COLO668 (cell line): Measurements from ENCODE around the gene SLCO1A2.

Source experiments
- DNase-seq: peaks from one replicate; lab custom pipeline; 2025; ENCODE audit not compliant: unreplicated experiment; lab: John Stamatoyannopoulos, UW

The SLCO1A2 gene

GRCh38 chr12:21336656-21337055, 1.9 kb upstream of the SLCO1A2 start:
- no peak for DNase-seq

- no peak for DNase-seq
These were observed 3.9 kb downstream of the SLCO1A2 start for GRCh38 chr12:21330682-21331253.

DNA sequence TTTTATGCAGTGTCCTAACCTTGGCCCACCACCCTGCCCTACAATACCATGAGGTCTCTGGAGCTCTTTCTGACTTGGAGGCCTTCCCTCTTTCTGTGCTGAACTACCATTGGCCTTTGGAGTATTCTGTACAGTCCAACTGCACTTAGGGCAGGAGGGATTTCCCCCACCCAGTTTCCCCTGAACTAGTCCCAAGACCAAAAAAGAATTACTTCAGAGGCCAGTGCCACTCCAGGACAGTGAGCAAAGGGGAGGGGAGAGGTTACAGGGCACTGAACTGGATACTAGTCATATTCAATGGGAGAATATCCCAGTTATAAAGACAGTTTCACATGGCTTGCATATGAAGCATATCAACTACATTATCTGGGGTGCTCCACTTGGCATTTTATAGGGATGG, 6.1 kb downstream of the SLCO1A2 start:
- DNase-seq: no peak

GRCh38 chr12:21324551-21324950, 10.2 kb downstream of the SLCO1A2 start:
- DNase-seq: no peak

GRCh38 chr12:21323736-21324135, 11.0 kb downstream of the SLCO1A2 start:
- DNase-seq: no peak

- DNase-seq: no peak
These were observed 25.9 kb downstream of the SLCO1A2 start for GRCh38 chr12:21308785-21309184.

- DNase-seq: no peak
These were observed 29.1 kb downstream of the SLCO1A2 start for GRCh38 chr12:21305661-21306060.

DNA sequence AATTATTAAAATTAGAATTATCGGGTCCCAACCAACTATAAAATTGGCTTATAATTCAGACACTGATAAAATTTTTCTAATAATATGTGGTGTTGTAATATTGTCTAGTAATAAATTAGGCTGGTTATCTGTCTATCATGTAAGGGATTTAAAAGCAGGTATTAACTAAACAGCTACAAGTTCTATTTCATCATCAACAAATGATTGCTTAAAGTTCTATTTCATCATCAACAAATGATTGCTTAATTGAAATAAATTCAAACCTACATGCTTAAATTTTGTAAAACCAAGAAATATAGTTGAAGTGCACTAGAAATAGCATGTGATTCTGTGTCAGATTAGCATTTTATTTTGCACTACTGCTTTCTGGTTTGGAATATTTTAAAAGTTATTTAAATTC, 34.1 kb downstream of the SLCO1A2 start:
- no peak for DNase-seq

GRCh38 chr12:21296751-21297406, 37.8 kb downstream of the SLCO1A2 start:
- no peak for DNase-seq

DNA sequence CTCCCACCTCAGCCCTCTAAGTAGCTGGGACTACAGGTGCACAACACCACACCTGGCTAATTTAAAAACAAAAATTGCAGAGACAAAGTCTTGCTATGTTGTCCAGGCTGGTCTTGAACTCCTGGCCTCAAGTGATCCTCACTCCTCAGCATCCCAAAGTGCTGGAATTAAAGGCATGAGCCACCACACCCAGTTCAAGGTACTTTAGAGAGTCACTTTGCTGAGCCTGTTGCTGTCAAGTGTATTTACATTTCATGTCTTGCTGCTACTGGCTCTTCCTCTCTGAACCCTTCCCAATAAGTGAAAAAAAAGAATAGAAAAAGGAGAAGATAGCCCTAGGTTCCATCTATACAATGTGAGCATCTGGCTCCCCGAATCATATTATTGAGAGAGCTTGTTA, 38.4 kb downstream of the SLCO1A2 start:
- DNase-seq: no peak

GRCh38 chr12:21294176-21294575, 40.5 kb downstream of the SLCO1A2 start:
- DNase-seq: no peak

GRCh38 chr12:21292111-21292510, 42.6 kb downstream of the SLCO1A2 start:
- no peak for DNase-seq

GRCh38 chr12:21289698-21290097, 45.0 kb downstream of the SLCO1A2 start:
- DNase-seq: no peak

- no peak for DNase-seq
These were observed 57.9 kb downstream of the SLCO1A2 start for GRCh38 chr12:21276826-21277225.

DNA sequence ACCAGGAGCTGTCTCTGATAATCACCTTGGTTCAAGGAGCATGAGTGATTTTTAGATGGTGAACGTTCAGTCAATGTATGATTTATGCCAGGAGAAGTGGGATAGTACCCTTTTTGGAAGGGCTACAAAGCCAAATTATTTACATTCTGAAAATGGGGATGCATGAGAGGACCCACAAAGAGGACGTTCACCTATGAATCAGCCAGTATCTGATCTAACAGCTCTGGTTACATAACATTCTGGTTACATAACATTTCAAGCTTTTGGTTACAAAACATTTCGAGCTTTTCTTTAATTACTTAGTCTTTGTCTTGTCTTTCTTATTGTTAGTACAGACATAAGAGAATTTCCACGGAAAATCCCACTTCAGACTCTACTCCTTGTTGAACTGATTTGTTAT, 68.8 kb downstream of the SLCO1A2 start:
- DNase-seq: no peak

- DNase-seq: no peak
These were observed 70.5 kb downstream of the SLCO1A2 start for GRCh38 chr12:21264232-21264631.

DNA sequence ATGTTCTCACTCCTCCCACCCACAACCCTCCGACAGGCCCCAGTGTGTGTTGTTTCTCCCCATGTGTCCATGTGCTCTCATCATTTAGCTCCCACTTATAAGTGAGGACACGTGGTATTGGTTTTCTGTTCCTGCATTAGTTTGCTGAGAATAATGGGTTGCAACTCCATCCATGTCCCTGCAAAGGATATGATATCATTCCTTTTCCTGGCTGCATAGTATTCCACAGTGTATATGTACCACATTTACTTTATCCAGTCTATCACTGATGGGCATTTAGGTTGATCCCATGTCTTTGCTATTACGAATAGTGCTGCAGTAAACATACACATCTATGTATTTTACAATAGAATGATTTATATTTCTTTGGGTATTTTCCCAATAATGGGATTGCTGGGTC, 77.5 kb downstream of the SLCO1A2 start:
- DNase-seq: no peak

DNA sequence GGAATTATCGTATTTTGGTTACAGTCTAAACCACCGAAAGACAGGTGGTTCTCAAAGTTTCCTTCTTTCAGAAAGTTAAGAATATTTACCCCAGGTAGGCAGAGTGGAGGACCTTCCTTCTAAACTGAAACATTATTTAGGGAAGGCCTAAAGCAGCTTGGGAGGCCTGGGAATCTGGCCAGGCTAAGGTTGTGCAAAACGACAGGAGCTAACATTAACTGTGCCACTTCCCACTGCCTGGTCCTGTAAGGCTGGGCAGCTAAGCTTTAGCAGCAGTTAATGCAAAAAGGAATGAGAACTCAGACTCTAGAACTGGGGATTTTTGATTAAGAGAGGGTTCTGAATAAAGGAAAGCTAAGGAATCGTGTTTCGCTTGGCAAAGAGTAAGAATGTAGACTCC, 82.6 kb downstream of the SLCO1A2 start:
- DNase-seq: no peak

DNA sequence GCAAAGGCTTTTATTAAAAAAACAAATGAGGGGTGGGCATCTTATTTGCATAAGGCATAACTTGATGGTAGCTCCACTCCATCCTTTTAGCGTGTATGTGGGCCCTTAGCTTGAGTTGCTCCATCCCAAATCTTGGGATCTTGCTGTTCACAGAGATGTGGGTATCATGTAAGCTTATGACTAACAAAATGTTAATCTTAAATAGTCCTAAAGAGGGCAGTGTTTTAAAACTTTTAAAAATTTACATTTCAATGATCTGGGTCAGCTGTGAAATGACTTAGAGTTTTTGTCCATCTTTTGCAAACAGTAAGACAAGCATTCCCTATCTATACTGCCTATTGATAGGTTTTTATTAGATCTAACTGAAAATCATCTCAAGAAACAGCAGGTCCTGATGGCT, 86.0 kb downstream of the SLCO1A2 start:
- no peak for DNase-seq

DNA sequence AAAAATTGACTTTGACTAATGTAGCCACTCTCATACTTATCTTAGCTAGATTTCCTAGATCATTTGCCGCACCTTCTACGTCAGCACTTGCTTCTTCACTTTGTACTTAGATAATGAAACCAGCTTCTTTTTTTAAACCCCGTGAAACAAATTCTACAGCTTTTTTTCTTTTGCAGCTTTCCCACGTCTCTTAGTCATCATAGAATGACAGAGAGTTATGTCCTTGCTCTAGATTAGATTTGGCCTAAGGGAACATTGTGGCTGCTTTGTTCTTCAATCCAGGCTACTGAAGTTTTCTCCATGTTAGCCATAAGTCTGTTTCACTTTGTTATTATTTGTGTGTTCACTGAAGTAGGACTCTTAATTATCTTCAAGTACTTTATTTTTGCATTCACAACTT, 94.9 kb downstream of the SLCO1A2 start:
- no peak for DNase-seq

DNA sequence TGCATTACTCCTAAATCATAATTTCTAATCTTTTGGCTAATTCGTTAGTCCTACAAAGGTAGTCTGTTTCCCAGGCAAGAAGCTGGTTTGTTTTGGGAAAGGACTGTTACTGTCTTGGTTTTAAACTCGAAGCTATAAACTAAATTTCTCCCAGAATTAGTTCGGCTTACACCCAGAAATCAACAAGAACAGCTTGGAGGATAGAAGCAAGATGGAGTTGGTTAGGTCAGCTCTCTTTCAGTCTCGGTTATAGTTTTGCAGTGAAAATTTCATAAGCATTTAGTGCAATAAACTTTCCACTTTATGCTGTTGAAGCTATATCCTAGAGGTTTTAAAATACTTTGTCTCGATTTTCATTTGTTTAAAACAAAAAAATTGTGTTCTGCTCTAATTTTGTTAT, 100.3 kb downstream of the SLCO1A2 start:
- no peak for DNase-seq

DNA sequence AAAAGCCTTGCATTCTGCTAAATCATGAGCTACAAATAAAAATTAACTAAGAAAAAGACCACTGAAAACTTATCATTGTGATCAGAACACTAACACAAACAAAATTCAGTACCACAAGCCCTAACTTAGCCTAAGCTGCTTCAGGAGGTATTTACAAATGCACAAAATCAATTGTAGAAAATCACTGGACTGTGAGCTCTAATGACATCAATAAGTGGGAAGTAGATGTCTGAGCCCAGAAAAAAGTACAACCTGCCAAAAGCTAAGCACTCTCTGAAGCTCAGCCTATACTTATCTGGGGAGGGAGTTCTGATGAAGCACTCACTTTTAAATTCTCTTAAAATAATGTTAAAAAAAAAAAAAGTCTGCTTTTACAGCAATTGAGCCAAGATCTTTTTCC, 110.8 kb downstream of the SLCO1A2 start:
- no peak for DNase-seq

DNA sequence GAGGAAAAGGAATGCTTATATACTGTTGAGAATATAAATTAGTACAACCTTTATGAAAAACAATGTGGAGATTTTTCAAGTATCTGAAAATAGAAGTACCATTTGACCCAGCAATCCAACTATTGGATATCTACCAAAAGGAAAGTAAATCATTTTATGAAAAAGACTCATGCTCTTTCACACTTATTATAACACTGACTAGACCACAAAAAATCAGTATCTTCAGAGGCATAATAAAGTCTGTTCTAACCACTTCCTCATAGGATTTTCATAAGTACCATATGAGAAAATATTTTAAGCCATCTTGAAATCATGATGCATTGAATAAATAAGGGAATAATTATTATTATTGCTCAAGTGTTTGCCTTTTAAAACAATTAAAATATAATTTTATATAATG, 112.9 kb downstream of the SLCO1A2 start:
- DNase-seq: no peak
